BJ (cell line): ENCODE results near the gene SYNE2. TPM values are rescaled to one million over a fixed set of nuclear protein-coding genes. Genes with fewer than 3 reads are reported as not detected.

Source experiments
- CTCF ChIA-PET: fragments of 350-600 bp; formaldehyde crosslinking; extraction: SDS; loops from one replicate; lab custom pipeline; 2021; ENCODE audit warnings: antibody characterized with exemption, inconsistent platforms; lab: Yijun Ruan, JAX
- POLR2A ChIA-PET: fragments of 300-600 bp; sonication (Branson Sonifier 250); formaldehyde crosslinking; extraction: SDS; loops from one replicate; lab custom pipeline; 2021; ENCODE audit warnings: antibody characterized with exemption; lab: Charles Lee
- DNase-seq: peaks from one replicate; pipeline ENCODE4 v3.0.0-alpha.2; 2011; ENCODE audit warnings: low read depth
- H3K27me3 ChIP-seq: 2 replicates; pipeline ENCODE4 v1.6.0; 2011; ENCODE audit warnings: low read length; ENCODE audit not compliant: control insufficient read depth, insufficient read depth
- H3K36me3 ChIP-seq: 2 replicates; pipeline ENCODE4 v1.5.1; 2011; ENCODE audit warnings: low read length; ENCODE audit not compliant: control insufficient read depth, insufficient read depth
- H3K4me3 ChIP-seq: 2 replicates; pipeline ENCODE4 v1.5.1; 2011; ENCODE audit warnings: low read depth, mild to moderate bottlenecking, control low read depth, low read length
- polyA plus RNA-seq: library from polyadenylated mRNA; depleted of rRNA; stranded (reverse); fragments of >200 nt; gene quantifications from 2 replicates; pipeline ENCODE4 v1.2.3, GENCODE V29; 2011
- TF ChIP-seq, protein P1 (sequence below): IDR thresholded peaks from 2 replicates; pipeline ENCODE4 v1.5.1; 2011; ENCODE audit warnings: low read depth, mild to moderate bottlenecking, control low read depth, inconsistent platforms, low read length, moderate library complexity; ENCODE audit not compliant: insufficient read depth

The SYNE2 gene
- polyA plus RNA-seq, 1 experiment: 5.2 TPM

DNA sequence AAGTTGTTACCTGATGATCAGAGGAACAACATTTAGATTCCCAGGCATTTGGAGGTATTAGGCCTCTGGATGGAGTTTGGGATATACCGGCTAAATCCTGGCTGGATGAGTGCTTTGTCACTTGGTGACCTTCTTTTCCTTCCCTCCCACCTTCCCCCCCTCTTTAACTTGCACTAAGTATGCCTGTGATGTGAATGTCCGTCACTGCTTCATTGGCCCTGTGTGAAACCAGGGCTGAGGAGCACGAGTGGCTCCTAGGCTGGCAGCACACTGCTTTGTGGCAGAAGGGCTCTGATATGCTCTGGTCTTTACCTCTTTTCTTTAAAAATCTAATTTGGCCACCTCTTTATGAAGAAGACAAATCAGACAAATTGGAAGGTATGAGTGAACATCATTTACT lies 345.7 kb downstream of the SYNE2 start:
- H3K27me3 ChIP-seq: no peaks in the 10 kb centered on the region
- CTCF ChIA-PET: no interaction called here
- POLR2A ChIA-PET: no interaction called here
- TF ChIP-seq, protein P1, sequence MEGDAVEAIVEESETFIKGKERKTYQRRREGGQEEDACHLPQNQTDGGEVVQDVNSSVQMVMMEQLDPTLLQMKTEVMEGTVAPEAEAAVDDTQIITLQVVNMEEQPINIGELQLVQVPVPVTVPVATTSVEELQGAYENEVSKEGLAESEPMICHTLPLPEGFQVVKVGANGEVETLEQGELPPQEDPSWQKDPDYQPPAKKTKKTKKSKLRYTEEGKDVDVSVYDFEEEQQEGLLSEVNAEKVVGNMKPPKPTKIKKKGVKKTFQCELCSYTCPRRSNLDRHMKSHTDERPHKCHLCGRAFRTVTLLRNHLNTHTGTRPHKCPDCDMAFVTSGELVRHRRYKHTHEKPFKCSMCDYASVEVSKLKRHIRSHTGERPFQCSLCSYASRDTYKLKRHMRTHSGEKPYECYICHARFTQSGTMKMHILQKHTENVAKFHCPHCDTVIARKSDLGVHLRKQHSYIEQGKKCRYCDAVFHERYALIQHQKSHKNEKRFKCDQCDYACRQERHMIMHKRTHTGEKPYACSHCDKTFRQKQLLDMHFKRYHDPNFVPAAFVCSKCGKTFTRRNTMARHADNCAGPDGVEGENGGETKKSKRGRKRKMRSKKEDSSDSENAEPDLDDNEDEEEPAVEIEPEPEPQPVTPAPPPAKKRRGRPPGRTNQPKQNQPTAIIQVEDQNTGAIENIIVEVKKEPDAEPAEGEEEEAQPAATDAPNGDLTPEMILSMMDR: no peak
- H3K36me3 ChIP-seq: no peaks in the 10 kb centered on the region
- H3K4me3 ChIP-seq: no peak overlapping the region
- no peak for DNase-seq

DNA sequence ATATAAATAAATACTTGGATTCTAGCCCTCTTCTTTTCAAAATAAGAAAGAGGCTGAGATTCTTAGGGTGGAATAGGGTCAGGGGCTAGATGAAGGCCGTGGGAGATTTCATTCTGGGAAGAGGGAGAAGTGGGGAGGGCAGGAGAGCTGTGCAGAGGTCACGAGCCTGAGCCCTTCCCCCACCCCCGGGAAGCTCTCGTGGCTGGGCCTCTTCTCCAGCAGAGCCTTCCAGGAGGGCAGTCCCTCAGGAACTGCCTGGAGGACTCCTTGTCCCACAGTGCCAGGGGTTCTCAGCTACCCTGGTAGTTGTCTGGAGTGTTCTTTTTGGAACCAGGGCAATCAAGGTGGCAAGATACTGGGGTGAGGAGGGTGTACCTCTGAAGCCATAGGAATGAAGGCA lies 347.4 kb downstream of the SYNE2 start:
- ChIA-PET CTCF (interaction anchor here (1.9 kb wide), 1 partner anchor 10 kb away, joined by 5 read pairs; no protein-coding TSS in a partner anchor), POLR2A (no interaction called here)
- Histone ChIP-seq H3K27me3 (no peaks in the 10 kb centered on the region), H3K4me3 (no peak overlapping the region), H3K36me3 (no peaks in the 10 kb centered on the region)
- TF ChIP-seq, protein P1: no peak
- no peak for DNase-seq

DNA sequence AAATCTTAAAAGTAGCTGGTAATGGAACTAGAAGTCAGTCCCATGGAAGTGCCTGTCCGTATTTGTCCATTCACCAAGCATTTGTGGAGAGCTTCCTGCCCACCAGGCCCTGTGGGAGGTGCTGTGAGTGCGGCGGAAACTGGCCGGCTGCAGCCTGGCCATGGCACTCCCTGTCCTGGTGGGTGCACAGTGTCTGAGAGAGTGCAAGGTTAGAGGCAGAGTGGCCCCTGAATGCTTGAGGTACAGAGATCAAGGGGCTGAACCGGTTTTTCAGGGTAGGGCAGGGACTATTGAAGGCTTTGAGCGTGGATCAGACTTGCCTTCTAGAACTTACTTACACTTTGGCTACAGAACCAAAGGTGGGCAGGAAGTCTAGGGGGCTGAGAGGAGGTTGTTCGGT lies 348.5 kb downstream of the SYNE2 start:
- ChIA-PET POLR2A (no interaction called here), CTCF (interaction anchor here (1.9 kb wide), 1 partner anchor 9 kb away, joined by 5 read pairs; no protein-coding TSS in a partner anchor)
- TF ChIP-seq, protein P1: no peak

DNA sequence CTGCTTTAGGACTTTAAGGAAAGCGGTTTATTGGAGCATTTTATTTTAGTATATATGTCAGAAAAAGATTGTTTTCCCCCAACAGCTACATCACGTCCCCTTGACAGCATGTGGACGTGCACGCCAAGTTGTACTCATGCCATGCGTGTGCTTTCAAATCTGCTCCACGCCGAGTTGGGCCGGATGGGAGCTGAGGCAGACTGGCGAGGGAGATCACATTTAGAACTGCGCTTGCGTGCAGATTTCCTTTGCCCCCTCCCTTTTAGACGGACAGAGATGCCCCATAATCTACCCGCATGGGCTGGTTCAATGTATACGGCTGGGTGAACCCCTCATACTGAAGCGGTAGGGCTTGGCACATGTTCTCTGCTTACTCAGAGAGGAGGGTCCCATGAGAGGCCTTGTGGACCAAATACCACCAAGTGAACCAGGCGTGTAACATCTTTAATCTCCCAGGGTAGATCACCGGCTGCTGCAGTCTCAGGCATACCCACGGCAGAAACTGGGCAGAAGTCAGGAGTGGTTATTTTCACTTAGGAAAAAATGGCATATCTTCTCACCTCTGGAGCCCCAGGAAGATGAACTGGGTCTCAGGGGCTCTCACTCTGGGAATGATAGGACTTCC lies 349.2 kb downstream of the SYNE2 start:
- DNase-seq: no peak
- Histone ChIP-seq H3K27me3 (no peaks in the 10 kb centered on the region), H3K4me3 (no peak overlapping the region), H3K36me3 (no peaks in the 10 kb centered on the region)
- TF ChIP-seq, protein P1: no peak
- POLR2A ChIA-PET: no interaction called here
- CTCF ChIA-PET: interaction anchor here (1.9 kb wide), 1 partner anchor 8 kb away, joined by 5 read pairs; no protein-coding TSS in a partner anchor

More for the DNA sequence above, 348.5 kb downstream of the SYNE2 start:
- H3K36me3 ChIP-seq: no peaks in the 10 kb centered on the region
- no peak overlapping the region for H3K4me3 ChIP-seq
- H3K27me3 ChIP-seq: no peaks in the 10 kb centered on the region
- DNase-seq: no peak

DNA sequence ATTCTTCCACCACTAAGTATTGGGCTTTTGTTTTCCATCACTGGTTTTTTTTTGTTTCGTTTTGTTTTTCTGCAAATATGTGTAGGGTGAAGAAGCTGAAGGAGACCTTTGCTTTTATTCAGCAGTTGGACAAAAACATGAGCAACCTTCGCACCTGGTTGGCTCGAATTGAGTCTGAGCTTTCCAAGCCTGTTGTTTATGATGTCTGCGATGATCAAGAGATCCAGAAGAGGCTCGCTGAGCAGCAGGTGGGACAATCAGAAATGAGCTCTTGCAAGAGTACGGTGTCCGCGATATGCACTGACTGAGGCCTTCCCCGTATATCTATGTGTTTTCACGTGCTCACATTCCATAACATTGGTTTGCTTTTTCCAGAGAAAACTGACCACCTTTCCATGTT lies 349.9 kb downstream of the SYNE2 start:
- POLR2A ChIA-PET: interaction anchor here (0.6 kb wide), 1 partner anchor 128 kb away, joined by 3 read pairs; no protein-coding TSS in a partner anchor
- CTCF ChIA-PET: interaction anchor here (2.1 kb wide), 1 partner anchor 10 kb away, joined by 5 read pairs; no protein-coding TSS in a partner anchor
- TF ChIP-seq, protein P1: no peak
- no peak overlapping the region for H3K4me3 ChIP-seq
- H3K27me3 ChIP-seq: no peaks in the 10 kb centered on the region
- DNase-seq: no peak
- no peaks in the 10 kb centered on the region for H3K36me3 ChIP-seq
